Subcutaneous abdominal adipose tissue (tissue), 5 donors: ENCODE results near the gene SLC30A3.

ENCODE experiments used
- H3K27ac ChIP-seq: one replicate; pipeline ENCODE4 v1.7.0; 2013; ENCODE audit warnings: low read depth, mild to moderate bottlenecking, inconsistent platforms, low read length, moderate library complexity
- H3K27me3 ChIP-seq, 5 donors: one replicate each; pipeline ENCODE4 v1.7.0; 2013; ENCODE audit warnings: low read length in 5 of 5, inconsistent platforms in 1 of 5; ENCODE audit not compliant: control insufficient read depth in 5 of 5, insufficient read depth in 4 of 5
- H3K36me3 ChIP-seq, 5 donors: one replicate each; pipeline ENCODE4 v1.7.0; 2013; ENCODE audit warnings: low read length in 5 of 5; ENCODE audit not compliant: control insufficient read depth in 5 of 5, insufficient read depth in 5 of 5
- H3K4me1 ChIP-seq, 5 donors: one replicate each; pipeline ENCODE4 v1.7.0; 2013; ENCODE audit warnings: low read length in 5 of 5, mild to moderate bottlenecking in 3 of 5, moderate library complexity in 1 of 5; ENCODE audit not compliant: control insufficient read depth in 5 of 5, insufficient read depth in 5 of 5
- H3K4me3 ChIP-seq, 5 donors: one replicate each; pipeline ENCODE4 v1.7.0; 2013; ENCODE audit warnings: low read length in 5 of 5, low read depth in 1 of 5
- H3K9ac ChIP-seq, 5 donors: one replicate each; pipeline ENCODE4 v1.7.0; 2013; ENCODE audit warnings: low read length in 5 of 5, mild to moderate bottlenecking in 4 of 5, moderate library complexity in 3 of 5
- H3K9me3 ChIP-seq, 5 donors: one replicate each; pipeline ENCODE4 v1.7.0; 2013; ENCODE audit warnings: low read length in 5 of 5; ENCODE audit not compliant: control insufficient read depth in 5 of 5
- donor health status: healthy.
- donor health status: healthy.
- donor health status: healthy.
- donor health status: healthy.
- donor health status: healthy.

SLC30A3 gene

DNA sequence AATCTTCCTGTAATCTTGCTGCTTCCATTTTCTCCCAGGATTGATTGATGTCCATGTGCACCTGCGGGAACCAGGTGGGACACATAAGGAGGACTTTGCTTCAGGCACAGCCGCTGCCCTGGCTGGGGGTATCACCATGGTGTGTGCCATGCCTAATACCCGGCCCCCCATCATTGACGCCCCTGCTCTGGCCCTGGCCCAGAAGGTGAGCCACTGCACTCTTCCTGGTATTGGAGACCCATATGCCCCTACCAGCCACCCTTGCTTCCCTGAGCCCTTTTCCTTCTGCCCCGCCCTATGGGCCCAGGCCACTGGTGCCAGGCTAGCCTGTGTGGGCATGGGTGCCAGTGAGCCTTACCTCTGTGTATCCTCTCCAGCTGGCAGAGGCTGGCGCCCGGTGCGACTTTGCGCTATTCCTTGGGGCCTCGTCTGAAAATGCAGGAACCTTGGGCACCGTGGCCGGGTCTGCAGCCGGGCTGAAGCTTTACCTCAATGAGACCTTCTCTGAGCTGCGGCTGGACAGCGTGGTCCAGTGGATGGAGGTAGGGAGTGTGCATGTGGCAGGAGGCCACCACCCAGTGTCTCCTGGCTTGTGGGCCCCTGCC, 25.4 kb downstream of the SLC30A3 start:
- Histone ChIP-seq H3K36me3 (peaks cover 3 to 100% (median 98%) of the 10 kb centered on the region in 5 donors), H3K9ac (no peak overlapping the region), H3K27me3 (no peaks in the 10 kb centered on the region), H3K9me3 (no peaks in the 10 kb centered on the region), H3K4me3 (no peak overlapping the region), H3K27ac (no peak overlapping the region), H3K4me1 (peaks cover 0 to 2% (median 0%) of the 10 kb centered on the region in 5 donors)

DNA sequence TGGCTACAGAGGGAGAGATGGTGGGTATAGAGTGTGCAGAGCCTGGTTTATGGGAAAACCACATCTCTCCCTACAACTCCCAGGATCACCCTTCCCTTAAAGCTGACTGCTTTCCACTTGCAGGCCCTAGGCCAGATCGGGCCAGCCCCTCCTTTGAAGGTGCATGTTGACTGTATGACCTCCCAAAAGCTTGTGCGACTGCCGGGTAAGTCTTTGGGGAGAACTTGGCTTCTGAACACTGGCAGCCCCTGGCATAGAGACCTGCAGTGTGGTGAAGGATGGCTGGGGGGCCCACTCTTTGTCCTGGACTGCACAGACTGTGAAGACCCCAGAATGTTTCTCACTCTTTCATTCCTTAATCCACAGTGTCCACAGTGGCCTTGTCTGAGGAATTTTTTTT, 26.2 kb downstream of the SLC30A3 start:
- Histone ChIP-seq H3K9ac (no peak overlapping the region), H3K4me3 (no peak overlapping the region), H3K36me3 (peaks cover 4 to 100% (median 98%) of the 10 kb centered on the region in 5 donors), H3K27me3 (no peaks in the 10 kb centered on the region), H3K27ac (no peak overlapping the region), H3K4me1 (peaks cover 0 to 2% (median 0%) of the 10 kb centered on the region in 5 donors), H3K9me3 (no peaks in the 10 kb centered on the region)

DNA sequence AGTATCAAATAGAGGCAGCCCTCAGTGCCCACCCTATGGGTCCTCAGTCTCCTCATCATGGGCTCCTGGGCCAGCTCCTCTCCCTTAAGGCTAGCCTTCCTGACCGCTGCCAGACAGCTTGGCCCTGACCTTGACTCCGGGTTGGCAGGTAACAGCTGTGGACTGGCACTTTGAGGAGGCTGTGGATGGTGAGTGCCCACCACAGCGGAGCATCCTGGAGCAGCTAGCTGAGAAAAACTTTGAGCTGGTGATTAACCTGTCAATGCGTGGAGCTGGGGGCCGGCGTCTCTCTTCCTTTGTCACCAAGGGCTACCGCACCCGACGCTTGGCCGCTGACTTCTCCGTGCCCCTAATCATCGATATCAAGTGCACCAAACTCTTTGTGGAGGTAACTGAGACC, 26.7 kb downstream of the SLC30A3 start:
- Histone ChIP-seq H3K4me3 (no peak overlapping the region), H3K36me3 (peaks cover 6 to 100% (median 98%) of the 10 kb centered on the region in 5 donors), H3K9me3 (no peaks in the 10 kb centered on the region)

DNA sequence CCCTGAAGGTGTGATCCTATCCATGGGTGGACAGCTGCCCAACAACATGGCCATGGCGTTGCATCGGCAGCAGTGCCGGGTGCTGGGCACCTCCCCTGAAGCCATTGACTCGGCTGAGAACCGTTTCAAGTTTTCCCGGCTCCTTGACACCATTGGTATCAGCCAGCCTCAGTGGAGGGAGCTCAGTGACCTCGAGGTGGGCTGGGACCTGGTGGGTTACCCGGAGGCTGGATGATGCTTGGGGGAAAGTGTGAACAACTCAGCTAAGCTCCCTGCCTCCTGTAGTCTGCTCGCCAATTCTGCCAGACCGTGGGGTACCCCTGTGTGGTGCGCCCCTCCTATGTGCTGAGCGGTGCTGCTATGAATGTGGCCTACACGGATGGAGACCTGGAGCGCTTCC, 29.5 kb downstream of the SLC30A3 start:
- no peak overlapping the region for H3K4me3 ChIP-seq
- no peaks in the 10 kb centered on the region for H3K27me3 ChIP-seq
- peaks cover 6 to 96% (median 87%) of the 10 kb centered on the region in 5 donors for H3K36me3 ChIP-seq
- H3K9ac ChIP-seq = no peak overlapping the region
- no peak overlapping the region for H3K27ac ChIP-seq
- H3K4me1 ChIP-seq = peaks cover 0 to 2% (median 0%) of the 10 kb centered on the region in 5 donors
- no peaks in the 10 kb centered on the region for H3K9me3 ChIP-seq

More for the DNA sequence above, 26.7 kb downstream of the SLC30A3 start:
- Histone ChIP-seq H3K27me3 (no peaks in the 10 kb centered on the region), H3K4me1 (peaks cover 0 to 2% (median 0%) of the 10 kb centered on the region in 5 donors), H3K9ac (no peak overlapping the region), H3K27ac (no peak overlapping the region)

DNA sequence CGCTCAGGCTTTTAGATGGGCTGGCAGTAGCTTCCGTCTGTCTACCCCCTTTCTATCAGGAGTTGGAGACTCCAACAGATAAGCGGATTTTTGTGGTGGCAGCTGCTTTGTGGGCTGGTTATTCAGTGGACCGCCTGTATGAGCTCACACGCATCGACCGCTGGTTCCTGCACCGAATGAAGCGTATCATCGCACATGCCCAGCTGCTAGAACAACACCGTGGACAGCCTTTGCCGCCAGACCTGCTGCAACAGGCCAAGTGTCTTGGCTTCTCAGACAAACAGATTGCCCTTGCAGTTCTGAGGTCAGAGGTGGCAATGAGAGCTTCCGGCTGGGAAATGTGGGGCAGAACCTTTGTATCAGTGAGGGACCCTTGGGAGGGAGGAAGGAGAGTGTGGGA, 30.9 kb downstream of the SLC30A3 start:
- H3K9me3 ChIP-seq = no peaks in the 10 kb centered on the region
- H3K4me3 ChIP-seq = no peak overlapping the region
- H3K27me3 ChIP-seq = no peaks in the 10 kb centered on the region
- no peak overlapping the region for H3K9ac ChIP-seq
- H3K36me3 ChIP-seq = peaks cover 19 to 96% (median 82%) of the 10 kb centered on the region in 5 donors
- H3K4me1 ChIP-seq = no peaks in the 10 kb centered on the region
- H3K27ac ChIP-seq = no peak overlapping the region

DNA sequence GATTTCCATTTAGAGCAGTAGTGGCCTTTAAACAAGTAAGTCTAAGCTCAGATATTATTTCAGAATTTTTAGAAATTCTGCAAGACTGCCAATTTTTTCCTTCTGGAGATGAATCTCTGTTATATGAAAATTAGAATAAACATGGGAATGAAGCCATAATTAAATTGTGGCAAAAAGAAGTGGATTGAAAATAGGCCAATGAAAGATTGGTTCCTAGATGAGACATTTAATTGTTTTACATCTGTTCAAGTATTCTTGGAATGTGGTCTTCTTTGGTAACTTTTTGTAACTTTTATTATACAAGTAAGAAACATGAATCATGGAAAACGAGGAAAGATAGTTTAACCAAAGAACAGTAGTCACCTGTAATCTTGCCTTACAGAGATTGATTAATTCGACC, 35.3 kb downstream of the SLC30A3 start:
- H3K36me3 ChIP-seq = peaks cover 19 to 96% (median 78%) of the 10 kb centered on the region in 5 donors
- no peaks in the 10 kb centered on the region for H3K27me3 ChIP-seq
- H3K4me3 ChIP-seq = no peak overlapping the region
- no peaks in the 10 kb centered on the region for H3K9me3 ChIP-seq
- no peaks in the 10 kb centered on the region for H3K4me1 ChIP-seq
- H3K9ac ChIP-seq = no peak overlapping the region
- H3K27ac ChIP-seq = no peak overlapping the region

DNA sequence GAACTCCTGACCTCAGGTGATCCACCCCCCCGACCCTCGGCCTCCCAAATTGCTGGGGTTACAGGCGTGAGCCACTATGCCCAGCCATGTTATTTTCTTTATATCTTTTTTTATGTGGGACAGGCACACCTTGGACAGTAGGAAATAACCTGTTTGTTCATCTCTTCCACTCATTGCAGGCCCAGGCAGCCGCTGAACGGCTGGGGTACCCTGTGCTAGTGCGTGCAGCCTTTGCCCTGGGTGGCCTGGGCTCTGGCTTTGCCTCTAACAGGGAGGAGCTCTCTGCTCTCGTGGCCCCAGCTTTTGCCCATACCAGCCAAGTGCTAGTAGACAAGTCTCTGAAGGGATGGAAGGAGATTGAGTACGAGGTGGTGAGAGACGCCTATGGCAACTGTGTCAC, 37.3 kb downstream of the SLC30A3 start:
- peaks cover 17 to 92% (median 73%) of the 10 kb centered on the region in 5 donors for H3K36me3 ChIP-seq

DNA sequence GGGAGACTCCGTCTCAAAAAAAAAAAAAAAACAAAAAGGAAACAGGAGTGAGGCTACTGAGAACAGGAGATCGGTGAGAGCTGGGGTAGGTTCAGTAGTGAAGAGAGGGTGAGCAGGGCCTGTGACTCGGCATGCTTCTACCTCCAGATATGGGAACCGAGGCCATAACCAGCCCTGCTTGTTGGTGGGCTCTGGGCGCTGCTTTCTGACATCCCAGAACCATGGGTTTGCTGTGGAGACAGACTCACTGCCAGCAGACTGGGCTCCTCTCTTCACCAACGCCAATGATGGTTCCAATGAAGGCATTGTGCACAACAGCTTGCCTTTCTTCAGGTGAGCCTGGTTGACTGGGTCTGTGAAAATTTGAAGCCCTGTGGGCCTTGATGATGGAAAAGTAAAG, 39.4 kb downstream of the SLC30A3 start:
- no peaks in the 10 kb centered on the region for H3K4me1 ChIP-seq
- H3K36me3 ChIP-seq = peaks cover 17 to 82% (median 67%) of the 10 kb centered on the region in 5 donors
- no peak overlapping the region for H3K27ac ChIP-seq
- H3K9ac ChIP-seq = no peak overlapping the region
- H3K9me3 ChIP-seq = no peaks in the 10 kb centered on the region
- H3K4me3 ChIP-seq = no peak overlapping the region
- no peaks in the 10 kb centered on the region for H3K27me3 ChIP-seq

More for the DNA sequence above, 37.3 kb downstream of the SLC30A3 start:
- Histone ChIP-seq H3K4me3 (no peak overlapping the region), H3K4me1 (no peaks in the 10 kb centered on the region), H3K9ac (no peak overlapping the region), H3K27ac (no peak overlapping the region), H3K27me3 (no peaks in the 10 kb centered on the region), H3K9me3 (no peaks in the 10 kb centered on the region)

DNA sequence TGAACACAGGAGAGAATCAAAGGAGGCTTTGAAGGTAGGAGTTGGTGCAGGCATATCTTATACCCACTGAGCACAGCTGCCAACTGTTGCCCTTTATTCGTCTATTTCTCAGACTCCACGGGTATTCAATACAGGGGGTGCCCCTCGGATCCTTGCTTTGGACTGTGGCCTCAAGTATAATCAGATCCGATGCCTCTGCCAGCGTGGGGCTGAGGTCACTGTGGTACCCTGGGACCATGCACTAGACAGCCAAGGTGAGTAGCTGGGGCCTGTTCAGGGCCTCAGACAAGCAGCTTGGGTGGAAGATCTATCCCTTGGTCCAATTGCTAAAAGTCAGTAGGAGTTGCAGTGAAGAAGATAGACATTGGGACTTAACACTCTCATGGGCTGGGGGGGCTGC, 40.4 kb downstream of the SLC30A3 start:
- H3K9ac ChIP-seq = no peak overlapping the region
- H3K27ac ChIP-seq = no peak overlapping the region
- peaks cover 9 to 72% (median 63%) of the 10 kb centered on the region in 5 donors for H3K36me3 ChIP-seq
- H3K4me3 ChIP-seq = no peak overlapping the region
- no peaks in the 10 kb centered on the region for H3K9me3 ChIP-seq
- peaks cover 4 to 10% (median 9%) of the 10 kb centered on the region in 5 donors for H3K4me1 ChIP-seq
- no peaks in the 10 kb centered on the region for H3K27me3 ChIP-seq

DNA sequence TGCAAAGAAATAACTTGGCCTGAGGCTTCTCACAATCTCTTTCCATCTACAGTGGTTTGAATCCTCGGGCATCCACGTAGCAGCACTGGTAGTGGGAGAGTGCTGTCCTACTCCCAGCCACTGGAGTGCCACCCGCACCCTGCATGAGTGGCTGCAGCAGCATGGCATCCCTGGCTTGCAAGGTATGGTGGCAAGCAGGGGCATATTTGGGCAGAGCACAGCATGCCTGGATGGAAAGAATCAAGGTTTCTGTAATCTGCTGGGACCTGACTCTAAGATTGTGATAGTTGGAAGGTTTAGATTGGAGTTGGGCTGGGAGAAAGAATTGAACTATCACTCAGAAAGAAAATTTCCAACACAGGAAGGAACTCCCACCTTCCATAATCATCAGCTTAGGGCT, 41.7 kb downstream of the SLC30A3 start:
- Histone ChIP-seq H3K9me3 (no peaks in the 10 kb centered on the region), H3K27ac (no peak overlapping the region), H3K36me3 (peaks cover 4 to 60% (median 51%) of the 10 kb centered on the region in 5 donors), H3K4me3 (no peak overlapping the region), H3K27me3 (no peaks in the 10 kb centered on the region), H3K4me1 (peaks cover 4 to 18% (median 15%) of the 10 kb centered on the region in 5 donors), H3K9ac (no peak overlapping the region)
